Activated CD8-positive, alpha-beta T cell treated with anti-CD3 and anti-CD28 coated beads for 36 hours (primary cell): ENCODE results near the gene FAXC. TPM values are rescaled to one million over a fixed set of nuclear protein-coding genes. Genes with fewer than 3 reads are reported as not detected.

Experiments
- ATAC-seq: fragments of 200-7000 bp; cut with Tn5 transposase; one replicate; pipeline ENCODE4 v1.10.0; 2021; ENCODE audit warnings: mild to moderate bottlenecking, moderate library complexity
- CTCF ChIA-PET: fragments of 350-600 bp; sonication (Branson Sonifier 250); formaldehyde crosslinking; loops from one replicate; lab custom pipeline; 2021; ENCODE audit warnings: antibody characterized with exemption; lab: Charles Lee
- POLR2A ChIA-PET: fragments of 350-600 bp; sonication (Branson Sonifier 250); formaldehyde crosslinking; loops from one replicate; lab custom pipeline; 2021; ENCODE audit warnings: antibody characterized with exemption; lab: Charles Lee
- DNase-seq: peaks from one replicate; pipeline ENCODE4 v3.0.0-alpha.2; 2020
- H3K27ac Mint-ChIP-seq: one replicate; pipeline ENCODE4 v1.8.0; 2021; ENCODE audit warnings: mild to moderate bottlenecking, mixed read lengths
- H3K27me3 Mint-ChIP-seq: one replicate; pipeline ENCODE4 v1.8.0; 2021; ENCODE audit warnings: mixed read lengths
- H3K36me3 Mint-ChIP-seq: one replicate; pipeline ENCODE4 v1.8.0; 2021; ENCODE audit warnings: low read depth, mixed read lengths
- H3K4me1 Mint-ChIP-seq: one replicate; pipeline ENCODE4 v1.8.0; 2021; ENCODE audit warnings: low read depth, mixed read lengths
- H3K4me3 Mint-ChIP-seq: one replicate; pipeline ENCODE4 v1.8.0; 2021; ENCODE audit warnings: mild to moderate bottlenecking, moderate library complexity, mixed read lengths
- H3K9me3 Mint-ChIP-seq: one replicate; pipeline ENCODE4 v1.8.0; 2021; ENCODE audit warnings: mixed read lengths
- CTCF ChIP-seq: fragments of 200-600 bp; IDR thresholded peaks from one replicate; pipeline ENCODE4 v1.8.0; 2022; ENCODE audit warnings: antibody characterized with exemption, mild to moderate bottlenecking
- intact Hi-C: fragments of 100-400 bp; cut with micrococcal nuclease; formaldehyde crosslinking; loops from one replicate; pipeline ENCODE4 v1.10.0; 2022
- total RNA-seq, 2 experiments: library from RNA; stranded (reverse); gene quantifications; one replicate each; pipeline ENCODE4 v1.2.3, GENCODE V29; 2021

Gene FAXC
- total RNA-seq, 2 experiments from 2014 or later, result not detected

GRCh38 chr6:99318566-99318965 is 30.9 kb downstream of the FAXC start:
- Mint-ChIP-seq H3K4me1 (no peaks in the 10 kb centered on the region), H3K36me3 (no peaks in the 10 kb centered on the region), H3K4me3 (no peak overlapping the region), H3K27ac (no peak overlapping the region), H3K9me3 (no peaks in the 10 kb centered on the region), H3K27me3 (peaks cover 19% of the 10 kb centered on the region)
- TF ChIP-seq CTCF, result no peak
- CTCF ChIA-PET, result interaction anchor here (1.6 kb wide), 1 partner anchor 12 kb away, joined by 8 read pairs; no protein-coding TSS in a partner anchor
- DNase-seq, result no peak
- intact Hi-C loops, result no loop called here
- ATAC-seq, result no peak
- POLR2A ChIA-PET, result no interaction called here

- TF ChIP-seq CTCF, result no peak
- POLR2A ChIA-PET, result no interaction called here
- no peaks in the 10 kb centered on the region for H3K36me3 Mint-ChIP-seq
- H3K27me3 Mint-ChIP-seq, result peaks cover 7% of the 10 kb centered on the region
- no peak overlapping the region for H3K27ac Mint-ChIP-seq
- DNase-seq (no peak), ATAC-seq (no peak)
- CTCF ChIA-PET, result no interaction called here
- H3K9me3 Mint-ChIP-seq, result no peaks in the 10 kb centered on the region
- no peak overlapping the region for H3K4me3 Mint-ChIP-seq
- intact Hi-C loops, result no loop called here
- no peaks in the 10 kb centered on the region for H3K4me1 Mint-ChIP-seq
Observed at GRCh38 chr6:99312354-99312753, 37.1 kb downstream of the FAXC start.

GRCh38 chr6:99310553-99310952 is 38.9 kb downstream of the FAXC start:
- Mint-ChIP-seq H3K36me3 (no peaks in the 10 kb centered on the region), H3K4me3 (no peak overlapping the region), H3K27ac (no peak overlapping the region), H3K4me1 (no peaks in the 10 kb centered on the region), H3K27me3 (peaks cover 9% of the 10 kb centered on the region), H3K9me3 (no peaks in the 10 kb centered on the region)
- CTCF ChIA-PET, result interaction anchor here (1.0 to 1.4 kb wide), 2 partner anchors 20 to 130 kb away, joined by 3 to 5 read pairs; no protein-coding TSS in a partner anchor
- ATAC-seq (no peak), DNase-seq (no peak)
- intact Hi-C loops, result no loop called here
- POLR2A ChIA-PET, result interaction anchor here (0.6 kb wide), 1 partner anchor 22 kb away, joined by 3 read pairs; no protein-coding TSS in a partner anchor
- no peak for TF ChIP-seq CTCF

GRCh38 chr6:99309557-99309956 is 39.9 kb downstream of the FAXC start:
- no peaks in the 10 kb centered on the region for H3K9me3 Mint-ChIP-seq
- no peaks in the 10 kb centered on the region for H3K4me1 Mint-ChIP-seq
- intact Hi-C loops, result no loop called here
- ChIA-PET POLR2A (no interaction called here), CTCF (no interaction called here)
- peaks cover 9% of the 10 kb centered on the region for H3K27me3 Mint-ChIP-seq
- no peaks in the 10 kb centered on the region for H3K36me3 Mint-ChIP-seq
- no peak for TF ChIP-seq CTCF
- DNase-seq (no peak), ATAC-seq (no peak)
- H3K27ac Mint-ChIP-seq, result no peak overlapping the region
- no peak overlapping the region for H3K4me3 Mint-ChIP-seq

- intact Hi-C loops, result no loop called here
- CTCF ChIA-PET, result no interaction called here
- no peak for TF ChIP-seq CTCF
- Mint-ChIP-seq H3K27me3 (peaks cover 9% of the 10 kb centered on the region), H3K4me1 (no peaks in the 10 kb centered on the region), H3K4me3 (no peak overlapping the region), H3K9me3 (no peaks in the 10 kb centered on the region), H3K27ac (no peak overlapping the region), H3K36me3 (no peaks in the 10 kb centered on the region)
- ATAC-seq (no peak), DNase-seq (no peak)
- POLR2A ChIA-PET, result no interaction called here
Observed at GRCh38 chr6:99308788-99309187, 40.7 kb downstream of the FAXC start.
